Pancreas (tissue), 10 donors: ENCODE measurements around the gene RITA1. TPM values are rescaled to one million over a fixed set of nuclear protein-coding genes. Genes with fewer than 3 reads are reported as not detected.
A peak's percentile ranks its signal among the peaks of the same experiment; 100 is the strongest.

Source experiments
- ATAC-seq, 4 donors: fragments of 200-7000 bp; cut with Tn5 transposase; one replicate each; pipeline versions ENCODE4 v1.8.0 to v1.9.1; 2020; ENCODE audit warnings: mild to moderate bottlenecking in 4 of 4, moderate library complexity in 4 of 4
- DNase-seq, 6 donors: peaks; one replicate each; pipeline ENCODE4 v3.0.0-alpha.2; 2020
- FAIRE-seq: peaks from 2 replicates; lab custom pipeline; 2012; peaks lifted over from hg19 to GRCh38; lab: Jason Lieb, UNC
- H3K27ac ChIP-seq, 4 donors: fragments of 200-600 bp; sonication (generic); 1 replicate in 3 of 4; 2 replicates in 1 of 4; pipeline versions ENCODE4 v1.5.0 to v1.8.0; 2020
- H3K27me3 ChIP-seq, 4 donors: fragments of 200-600 bp; one replicate each; pipeline ENCODE4 v1.8.0; 2021
- H3K36me3 ChIP-seq, 3 donors: fragments of 200-600 bp; sonication (generic) in 1 of 3; one replicate each; pipeline versions ENCODE4 v1.5.0 to v1.8.0; 2020 to 2021
- H3K4me1 ChIP-seq, 3 donors: fragments of 200-600 bp; one replicate each; pipeline ENCODE4 v1.8.0; 2021
- H3K4me3 ChIP-seq, 4 donors: fragments of 200-600 bp; sonication (generic) in 2 of 4; one replicate each; pipeline versions ENCODE4 v1.5.0 to v1.8.0; 2020 to 2021
- H3K9me3 ChIP-seq, 4 donors: fragments of 200-600 bp; one replicate each; pipeline ENCODE4 v1.8.0; 2021
- CTCF ChIP-seq, 4 donors: fragments of 200-600 bp; sonication (generic) in 3 of 4; IDR thresholded peaks; one replicate each; pipeline versions ENCODE4 v1.5.0 to v1.8.0; 2021; ENCODE audit warnings: antibody characterized with exemption in 4 of 4
- WGBS, 2 donors: extraction: QIAGEN DNeasy Blood & Tissue Kit; methylation state at CpG; one replicate each; pipeline ENCODE4 v1.1.7; 2013; 5-methylcytosine and 5-hydroxymethylcytosine counted together
- intact Hi-C, 3 donors: fragments of 100-400 bp; cut with DNase I; formaldehyde crosslinking; loops; one replicate each; pipeline versions ENCODE4 v1.11.1 to v1.14.2; 2022
- microRNA-seq, 2 donors: library from miRNA; unstranded; fragments of <30 nt; microRNA quantifications; one replicate each; pipeline versions ENCODE4 to v1.1.0, GENCODE V29; 2019 to 2020
- polyA plus RNA-seq, 2 donors: library from polyadenylated mRNA; stranded (reverse); fragments of 200-250 nt; gene quantifications; one replicate each; pipeline ENCODE4 v1.2.3, GENCODE V29; 2013
- total RNA-seq, 6 donors: library from RNA; stranded (reverse); fragmentation: NEBNext Ultra II Directional in 4 of 6; extraction: Animal tissue kit (Norgen Biotek cat#: 25700) in 4 of 6; gene quantifications; one replicate each; pipeline versions ENCODE4 v1.2.1 to v1.2.4, GENCODE V29; 2021 to 2023
- donor health status: healthy with polysubstance abuse.
- donor health status: DM: no; HTN: no; CAD: no; lungs with moderate emphysema.
- donor health status: DM: no; HTN: no; CAD: no.
- donor health status: control.
- donor health status: control.
- donor health status: Bipolar disorder and iron deficiency.
- donor health status: DM: yes; HTN: yes; CAD: no.
- donor health status: DM: no; HTN: no; CAD: no.
- donor health status: DM: no; HTN: no; CAD: no.
- donor health status: DM: yes; HTN: yes; CAD: no.

The RITA1 gene
- total and polyA plus RNA-seq, 8 donors = 4.8 to 8.9 (median 5.4) TPM

GRCh38 chr12:113241191-113242025, 55.9 kb downstream of the RITA1 start:
- ATAC-seq (peak; percentile 29 to 48 (median 43)), FAIRE-seq (no peak), DNase-seq (peak in 3 of 6 donors; percentile 63 to 71 (median 65))
- no peaks in the 10 kb centered on the region for H3K9me3 ChIP-seq
- H3K27me3 ChIP-seq = no peaks in the 10 kb centered on the region
- peak overlapping the region; percentile 73 to 89 (median 82) for H3K27ac ChIP-seq
- H3K36me3 ChIP-seq = peaks cover 0 to 15% (median 0%) of the 10 kb centered on the region in 3 donors
- no peak for TF ChIP-seq CTCF (IDR thresholded peaks at IDR 0.05)
- 24 to 26% methylated on average over 14 of the region's 14 CpGs for WGBS, 2 donors
- H3K4me3 ChIP-seq = no peak overlapping the region
- intact Hi-C loops = no loop called here
- H3K4me1 ChIP-seq = peaks cover 50 to 64% (median 52%) of the 10 kb centered on the region in 3 donors

Small RNAs within 50 kb of the gene (microRNA-seq; reads per million reads assigned to microRNA genes)
- gene MIR7106 = 0 reads per million in 2 donors

Other genes starting within 250 kb of the RITA1 start
- gene OAS3, start 247.2 kb upstream of the RITA1 start, total RNA-seq = 1 to 10 TPM; 2.6 to 8.8 (median 4.6) TPM
- gene OAS3, start 247.2 kb upstream of the RITA1 start, polyA plus RNA-seq = 1 to 10 TPM; 1.7 to 2.3 TPM
- 1 to 10 TPM in 5 of 6 donors, under 1 TPM in 1; 0.79 to 3.9 (median 1.4) TPM for gene OAS2, start 207.2 kb upstream of the RITA1 start, total RNA-seq
- under 1 TPM; 0.84 to 0.94 TPM for gene OAS2, start 207.2 kb upstream of the RITA1 start, polyA plus RNA-seq
- 1 to 10 TPM; 3.5 to 8.1 (median 5.6) TPM for gene DTX1, start 129.0 kb upstream of the RITA1 start, total RNA-seq
- 1 to 10 TPM; 4.0 to 6.1 TPM for gene DTX1, start 129.0 kb upstream of the RITA1 start, polyA plus RNA-seq
- 1 to 10 TPM in 5 of 6 donors, under 1 TPM in 1; 0.79 to 4.1 (median 1.9) TPM for gene RASAL1, start 50.0 kb upstream of the RITA1 start, total RNA-seq
- 10 to 100 TPM in 1 of 2 donors, 1 to 10 TPM in 1; 6.7 to 12.1 TPM for gene RASAL1, start 50.0 kb upstream of the RITA1 start, polyA plus RNA-seq
- under 1 TPM in 3 of 6 donors, not detected in 3; 0.12 to 0.23 (median 0.22) TPM for gene CFAP73, start 36.0 kb upstream of the RITA1 start, total RNA-seq
- gene CFAP73, start 36.0 kb upstream of the RITA1 start, polyA plus RNA-seq = under 1 TPM; 0.42 to 0.61 TPM
- gene DDX54, start 243 bp upstream of the RITA1 start, total RNA-seq = 10 to 100 TPM; 30.0 to 71.4 (median 54.6) TPM
- 10 to 100 TPM; 51.8 to 59.7 TPM for gene DDX54, start 243 bp upstream of the RITA1 start, polyA plus RNA-seq
- gene TPCN1, start 35.7 kb downstream of the RITA1 start, total RNA-seq = 10 to 100 TPM; 39.4 to 80.4 (median 52.0) TPM
- 10 to 100 TPM; 73.1 to 83.4 TPM for gene TPCN1, start 35.7 kb downstream of the RITA1 start, polyA plus RNA-seq
- gene SLC8B1, start 149.4 kb downstream of the RITA1 start, total RNA-seq = 10 to 100 TPM; 13.0 to 26.8 (median 17.2) TPM
- gene SLC8B1, start 149.4 kb downstream of the RITA1 start, polyA plus RNA-seq = 10 to 100 TPM; 25.9 to 39.1 TPM
- gene PLBD2, start 172.9 kb downstream of the RITA1 start, total RNA-seq = 10 to 100 TPM; 13.9 to 29.3 (median 17.5) TPM
- 10 to 100 TPM; 11.4 to 11.6 TPM for gene PLBD2, start 172.9 kb downstream of the RITA1 start, polyA plus RNA-seq
- gene SDS, start 218.2 kb downstream of the RITA1 start, total RNA-seq = 1 to 10 TPM in 2 of 6 donors, under 1 TPM in 2, not detected in 2; 0.14 to 3.4 (median 1.8) TPM
- under 1 TPM; 0.21 to 0.30 TPM for gene SDS, start 218.2 kb downstream of the RITA1 start, polyA plus RNA-seq
- 10 to 100 TPM in 2 of 6 donors, 1 to 10 TPM in 4; 5.4 to 13.2 (median 8.3) TPM for gene SDSL, start 236.7 kb downstream of the RITA1 start, total RNA-seq
- gene SDSL, start 236.7 kb downstream of the RITA1 start, polyA plus RNA-seq = 10 to 100 TPM; 10.4 to 14.2 TPM